ENCODE measurements around the gene NOS3. TPM values are rescaled to one million over a fixed set of nuclear protein-coding genes. Genes with fewer than 3 reads are reported as not detected.

Gene NOS3
- polyA plus RNA-seq, 1 of the 3 experiments (the other 2 are of a cell fraction): 0.41 TPM

GRCh38 chr7:150959081-150959480, 31.7 kb upstream of the NOS3 start:
- H3K27me3 ChIP-seq (ENCODE audit: insufficient read depth): peaks cover 9% of the 10 kb centered on the region; the same call in 1 of the 2 replicates
- CTCF ChIA-PET: interaction anchor here (0.9 to 27.1 kb wide), 10 partner anchors 10 to 59 kb away, joined by 3 to 761 read pairs (median 6); partner anchors contain the start of gene NOS3

More at GRCh38 chr7:150959081-150959480, 31.7 kb upstream of the NOS3 start:
- Histone ChIP-seq H3K36me3 (replicated peaks in 1 of 2; ENCODE audit: control insufficient read depth in 1 of 2, insufficient read depth in 2 of 2, low read length in 1 of 2) (no peaks in the 10 kb centered on the region), H3K4me3 (ENCODE audit: low read depth in 2 of 2, low read length in 1 of 2) (no peak overlapping the region), H3K27ac (ENCODE audit: low read depth in 2 of 2, low read length in 1 of 2) (0 out of 4 replicates have a peak overlapping the region, but pooled peaks of 1 of the 2 experiments have one; percentile 30), H3K9me2 (no peaks in the 10 kb centered on the region), H2AFZ (ENCODE audit: low read depth) (no peak overlapping the region), H4K20me1 (ENCODE audit: insufficient read depth) (no peaks in the 10 kb centered on the region), H3K9me3 (no peaks in the 10 kb centered on the region), H3K9ac (no peak overlapping the region), H3K4me1 (ENCODE audit: control insufficient read depth in 1 of 2, insufficient read depth in 2 of 2, low read depth in 1 of 2, low read length in 1 of 2) (peaks cover 0 to 92% of the 10 kb centered on the region in 2 experiments; a peak in 2 of 4 replicates), H3K79me2 (ENCODE audit: insufficient read depth) (no peaks in the 10 kb centered on the region), H3F3A (replicated peaks; ENCODE audit: insufficient read depth) (no peaks in the 10 kb centered on the region), H3K4me2 (no peak overlapping the region)
- 69% methylated on average over 2 of the region's 3 CpGs for WGBS (ENCODE audit: low lambda C conversion rate)
- TF ChIP-seq PBX3 (IDR thresholded peaks at IDR 0.05): no peak
- TF ChIP-seq NFIC (IDR thresholded peaks at IDR 0.05; ENCODE audit: borderline replicate concordance): no peak
- TF ChIP-seq FOXJ3 (CRISPR knock-in tag; IDR thresholded peaks at IDR 0.05): no peak
- no peak for TF ChIP-seq USF2 (IDR thresholded peaks at IDR 0.05; ENCODE audit: borderline replicate concordance, low read depth, low read length)
- no peak for TF ChIP-seq TAF1 (IDR thresholded peaks at IDR 0.05; ENCODE audit: borderline replicate concordance, low read depth, low read length)
- TF ChIP-seq TEAD4 (IDR thresholded peaks at IDR 0.05; ENCODE audit: borderline replicate concordance, insufficient read depth): no peak
- TF ChIP-seq FOSL2 (IDR thresholded peaks at IDR 0.05; ENCODE audit: borderline replicate concordance, low read depth): no peak
- no peak for TF ChIP-seq SIN3A (IDR thresholded peaks at IDR 0.05; ENCODE audit: borderline replicate concordance, low read depth, low read length)
- no peak for TF ChIP-seq ZBTB33 (IDR thresholded peaks at IDR 0.05; ENCODE audit: borderline replicate concordance, low read depth)
- TF ChIP-seq CHD2 (IDR thresholded peaks at IDR 0.05; ENCODE audit: low read length, partially characterized antibody): no peak
- no peak for TF ChIP-seq POLR2AphosphoS5 (IDR thresholded peaks at IDR 0.05; ENCODE audit: low read depth, low read length)
- TF ChIP-seq MXI1 (IDR thresholded peaks at IDR 0.05; ENCODE audit: low read depth, low read length): no peak
- TF ChIP-seq RXRA (IDR thresholded peaks at IDR 0.05; ENCODE audit: borderline replicate concordance, low read depth): no peak
- no peak for TF ChIP-seq FOXM1 (IDR thresholded peaks at IDR 0.05; ENCODE audit: low read depth)
- TF ChIP-seq ELF1 (IDR thresholded peaks at IDR 0.05): no peak
- TF ChIP-seq EP300 (IDR thresholded peaks at IDR 0.05; ENCODE audit: borderline replicate concordance in 1 of 2, low read depth in 1 of 2, low read length in 1 of 2): no peak
- TF ChIP-seq MEF2A (IDR thresholded peaks at IDR 0.05; ENCODE audit: borderline replicate concordance, low read depth): no peak
- no peak for TF ChIP-seq USF1 (IDR thresholded peaks at IDR 0.05; ENCODE audit: borderline replicate concordance, low read depth)
- no peak for DNase-seq
- POLR2A ChIA-PET: no interaction called here
